Measurements from ENCODE around the gene TPST1. TPM values are rescaled to one million over a fixed set of nuclear protein-coding genes. Genes with fewer than 3 reads are reported as not detected.

TPST1 gene
- total RNA-seq, 1 experiment from 2014 or later, result 15.0 TPM

- no peak for TF ChIP-seq HMGXB4 (CRISPR knock-in tag; IDR thresholded peaks at IDR 0.05)
- no peak for TF ChIP-seq NR2C2 (CRISPR knock-in tag; IDR thresholded peaks at IDR 0.05)
Measured at GRCh38 chr7:66282591-66282935, 77.4 kb downstream of the TPST1 start (continued).

GRCh38 chr7:66283003-66283920 lies 78.1 kb downstream of the TPST1 start:
- Mint-ChIP-seq H3K27me3 (ENCODE audit: low read depth) (no peaks in the 10 kb centered on the region), H3K4me3 (no peak overlapping the region), H3K9me3 (peaks cover 3% of the 10 kb centered on the region; the same call in 1 of the 2 replicates), H3K36me3 (peaks cover 2% of the 10 kb centered on the region), H3K4me1 (peaks cover 10% of the 10 kb centered on the region), H3K27ac (no peak overlapping the region)
- DNase-seq (ENCODE audit: low spot score), result no peak
- POLR2A ChIA-PET, result no interaction called here
- no peak for TF ChIP-seq ZNF512 (CRISPR knock-in tag; IDR thresholded peaks at IDR 0.05; ENCODE audit: borderline replicate concordance)
- no peak for TF ChIP-seq JAZF1 (CRISPR knock-in tag; IDR thresholded peaks at IDR 0.05)
- no peak for TF ChIP-seq IRF1 (CRISPR knock-in tag; IDR thresholded peaks at IDR 0.05)
- no peak for TF ChIP-seq OVOL2 (CRISPR knock-in tag; IDR thresholded peaks at IDR 0.05; ENCODE audit: borderline replicate concordance)
- TF ChIP-seq ZNF219 (CRISPR knock-in tag; IDR thresholded peaks at IDR 0.05; ENCODE audit: borderline replicate concordance), result no peak
- no peak for TF ChIP-seq PREB (CRISPR knock-in tag; IDR thresholded peaks at IDR 0.05; ENCODE audit: borderline replicate concordance)
- no peak for TF ChIP-seq GTF2I (CRISPR knock-in tag; conservative IDR thresholded peaks at IDR 0.05)
- no peak for TF ChIP-seq ZNF416 (CRISPR knock-in tag; IDR thresholded peaks at IDR 0.05)
- TF ChIP-seq ZBTB43 (CRISPR knock-in tag; IDR thresholded peaks at IDR 0.05), result no peak
- TF ChIP-seq NR3C1 (CRISPR knock-in tag; conservative IDR thresholded peaks at IDR 0.05; ENCODE audit: low read depth), result no peak
- TF ChIP-seq ESRRA (CRISPR knock-in tag; IDR thresholded peaks at IDR 0.05; ENCODE audit: borderline replicate concordance), result no peak
- no peak for TF ChIP-seq MXD4 (CRISPR knock-in tag; IDR thresholded peaks at IDR 0.05; ENCODE audit: borderline replicate concordance)
- TF ChIP-seq ZNF317 (CRISPR knock-in tag; IDR thresholded peaks at IDR 0.05; ENCODE audit: borderline replicate concordance, low read depth), result no peak
- CTCF ChIA-PET, result no interaction called here
- no peak for ATAC-seq

GRCh38 chr7:66296001-66296521 lies 90.9 kb downstream of the TPST1 start:
- POLR2A ChIA-PET, result no interaction called here
- H3K36me3 Mint-ChIP-seq, result peaks cover 17% of the 10 kb centered on the region
- CTCF ChIA-PET, result no interaction called here
- TF ChIP-seq KAT7 (CRISPR knock-in tag; IDR thresholded peaks at IDR 0.05; ENCODE audit: borderline replicate concordance) (no peak), ZNF512 (CRISPR knock-in tag; IDR thresholded peaks at IDR 0.05; ENCODE audit: borderline replicate concordance) (no peak), ARID4B (CRISPR knock-in tag; IDR thresholded peaks at IDR 0.05; ENCODE audit: borderline replicate concordance) (no peak), NR1H2 (CRISPR knock-in tag; IDR thresholded peaks at IDR 0.05) (no peak), EMX1 (CRISPR knock-in tag; IDR thresholded peaks at IDR 0.05) (no peak)

More at GRCh38 chr7:66296001-66296521, 90.9 kb downstream of the TPST1 start:
- ATAC-seq (no peak), DNase-seq (ENCODE audit: low spot score) (no peak)
- Mint-ChIP-seq H3K9me3 (peaks cover 26% of the 10 kb centered on the region), H3K27ac (no peak overlapping the region), H3K27me3 (ENCODE audit: low read depth) (no peaks in the 10 kb centered on the region), H3K4me1 (no peaks in the 10 kb centered on the region; the same call in 1 of the 2 replicates), H3K4me3 (no peak overlapping the region)
